Measurements from ENCODE around the gene TENM4.

Gene TENM4

DNA sequence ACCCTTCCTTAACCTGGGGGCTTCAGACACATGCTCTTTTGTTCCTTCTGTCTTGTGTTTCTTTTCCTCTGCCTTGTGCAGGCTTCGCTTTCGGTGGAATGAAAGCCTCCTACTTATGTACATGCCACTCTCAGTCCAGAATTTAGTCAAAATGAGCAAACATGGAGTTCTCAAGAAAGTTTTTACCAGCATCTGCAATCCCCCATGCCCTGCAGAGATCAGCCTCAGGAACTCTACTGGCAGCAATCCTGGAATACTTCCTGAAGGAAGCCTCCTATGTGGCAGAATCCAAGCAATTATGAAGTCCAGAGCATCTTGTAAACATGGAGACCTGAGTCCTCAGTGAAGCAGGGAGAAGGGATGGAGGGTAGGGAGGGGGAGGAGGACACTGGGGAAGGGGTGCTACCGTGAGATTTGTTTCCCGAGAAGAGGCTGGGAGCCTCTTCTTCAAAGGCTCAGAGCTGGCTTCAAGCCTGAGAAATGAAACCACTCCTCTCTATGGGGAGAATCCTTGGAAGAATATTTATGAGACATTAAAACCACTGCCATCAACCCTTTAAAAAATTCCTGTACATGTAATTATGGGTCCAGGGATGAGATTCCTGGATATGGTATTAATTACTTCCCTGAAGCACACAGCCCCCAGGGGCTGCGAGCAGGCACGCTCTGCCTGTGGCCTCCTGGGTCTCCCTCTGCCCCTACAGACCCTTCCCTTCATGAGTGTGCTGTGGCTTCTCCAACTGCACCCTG lies 58.4 kb downstream of the TENM4 start:
- no peak for DNase-seq

DNA sequence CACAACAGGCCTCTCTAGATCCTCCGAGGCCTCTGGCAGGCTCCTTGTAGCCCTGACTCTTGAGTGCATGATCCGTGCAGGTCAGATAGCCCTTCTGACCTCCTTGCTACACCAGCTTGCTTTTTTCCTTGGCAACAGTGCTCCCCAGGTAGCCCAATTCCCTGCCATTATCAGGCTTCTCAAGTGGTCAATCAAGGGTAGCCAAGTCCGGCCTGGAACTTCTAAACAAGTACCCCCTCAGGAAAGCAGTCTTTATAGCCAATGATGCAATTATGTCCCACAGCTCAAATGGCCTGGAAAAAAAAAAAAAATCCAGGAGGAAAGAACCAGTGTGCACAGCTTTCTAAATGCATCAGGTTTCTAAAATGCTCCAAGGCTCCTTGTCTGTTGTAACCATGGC lies 59.8 kb downstream of the TENM4 start:
- DNase-seq: no peak

DNA sequence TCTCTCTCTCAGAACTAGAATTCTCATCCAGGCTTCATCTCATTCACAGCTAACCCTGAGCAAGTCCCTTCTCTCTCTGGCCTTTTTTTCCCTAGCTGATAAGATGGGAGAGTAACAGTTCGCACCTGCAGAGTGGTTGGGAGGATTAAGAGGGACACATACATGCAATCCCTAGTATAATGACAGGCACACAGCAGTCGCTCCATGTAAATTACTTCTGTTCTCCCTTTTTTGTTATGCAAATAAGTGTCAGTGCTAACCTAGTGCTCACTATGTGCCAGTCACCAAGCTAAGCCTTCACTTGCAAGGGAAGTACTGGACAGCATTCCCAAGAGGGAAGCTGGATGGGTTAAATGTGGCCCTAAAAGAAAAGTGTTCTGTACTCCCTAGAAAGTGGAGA lies 63.4 kb downstream of the TENM4 start:
- no peak for DNase-seq

DNA sequence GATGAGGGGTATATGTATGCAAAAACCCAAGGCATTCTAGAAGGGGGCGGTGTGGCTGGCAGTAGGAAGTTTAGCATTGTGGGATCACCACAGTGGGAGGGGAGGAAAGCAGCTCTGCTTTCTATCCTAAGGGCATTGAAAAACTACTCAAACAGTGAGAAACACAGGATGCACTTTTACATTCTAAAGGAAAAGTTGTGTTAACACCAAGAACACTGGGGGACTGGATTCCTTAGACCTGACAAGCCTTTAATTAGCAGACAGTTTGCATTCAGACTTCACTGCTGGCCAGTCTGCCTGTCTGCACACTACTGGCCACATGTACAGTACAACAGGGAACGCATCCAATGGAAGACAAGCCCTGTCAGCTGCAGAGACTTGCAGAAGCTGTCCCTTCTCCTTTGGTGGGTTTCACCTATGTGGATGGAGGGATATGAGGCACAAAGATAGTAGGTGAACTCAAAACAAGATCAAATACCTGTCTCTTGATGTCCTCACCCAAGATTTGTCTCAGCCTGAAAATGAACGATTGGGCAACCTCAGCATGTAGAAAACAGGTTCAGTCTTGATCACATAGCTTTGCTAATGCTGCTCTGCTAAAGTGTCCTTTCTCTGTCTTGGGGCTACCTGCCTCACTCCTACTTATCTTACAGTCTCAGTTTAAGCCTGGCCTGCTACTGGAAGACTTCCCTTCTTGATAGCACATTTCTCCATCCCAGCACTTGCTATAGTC lies 64.8 kb downstream of the TENM4 start:
- no peak for DNase-seq

DNA sequence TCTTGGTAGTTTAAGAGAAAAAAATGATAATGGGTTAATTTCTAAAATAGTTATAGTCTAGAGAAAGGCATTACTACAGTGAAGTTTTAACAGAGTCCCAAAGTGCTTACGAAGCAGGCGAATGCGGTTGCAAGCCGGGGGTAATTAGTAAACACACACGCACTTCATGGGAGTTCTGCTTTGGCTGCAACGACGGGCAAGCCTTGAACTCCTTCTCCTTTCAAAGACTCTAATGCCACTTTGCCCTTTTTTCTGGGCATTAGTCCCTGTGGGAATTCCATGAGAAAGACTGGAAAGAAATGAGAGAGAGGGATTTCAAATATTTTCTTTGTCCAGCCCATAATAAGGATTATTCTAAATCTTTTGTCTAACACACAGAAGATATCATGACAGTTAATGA lies 66.1 kb downstream of the TENM4 start:
- no peak for DNase-seq

DNA sequence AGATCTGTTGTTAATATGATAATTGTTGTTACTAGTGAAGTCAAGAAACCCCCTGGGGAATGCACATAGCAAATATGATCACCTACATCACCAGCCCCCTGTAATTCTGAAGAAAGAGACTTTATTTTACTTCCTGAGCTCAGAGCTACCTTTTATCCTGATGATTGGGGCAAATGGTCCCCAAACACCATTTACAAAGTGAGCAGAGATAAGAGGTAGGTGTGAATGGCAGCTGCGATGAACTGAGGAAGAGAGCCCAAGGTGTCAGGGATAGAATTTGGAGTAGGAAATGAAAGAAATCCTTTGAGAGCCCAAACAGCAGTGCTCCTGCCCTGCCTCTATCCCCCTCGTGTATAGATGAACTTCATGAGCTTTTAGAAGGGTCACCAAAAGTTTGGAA lies 69.1 kb downstream of the TENM4 start:
- no peak for DNase-seq

DNA sequence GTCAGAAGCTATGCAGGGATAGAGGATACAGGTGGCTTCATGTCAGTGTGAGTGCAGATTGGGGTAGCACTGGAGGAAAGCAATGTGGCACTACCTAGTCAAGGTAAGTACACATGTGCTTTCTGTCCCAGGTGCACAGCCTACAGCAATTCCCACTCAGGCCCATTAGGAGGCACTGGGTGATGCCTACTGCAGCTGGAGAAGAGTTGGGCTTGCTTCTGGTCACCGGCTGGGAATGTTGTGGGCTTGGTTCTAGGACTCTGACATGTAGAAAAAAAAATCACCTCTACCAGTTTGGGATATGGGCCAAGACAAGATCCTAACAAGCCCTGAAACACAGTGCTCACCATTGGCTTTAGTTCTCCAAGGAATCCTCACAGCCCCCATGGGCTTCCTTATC lies 69.7 kb downstream of the TENM4 start:
- DNase-seq: no peak

DNA sequence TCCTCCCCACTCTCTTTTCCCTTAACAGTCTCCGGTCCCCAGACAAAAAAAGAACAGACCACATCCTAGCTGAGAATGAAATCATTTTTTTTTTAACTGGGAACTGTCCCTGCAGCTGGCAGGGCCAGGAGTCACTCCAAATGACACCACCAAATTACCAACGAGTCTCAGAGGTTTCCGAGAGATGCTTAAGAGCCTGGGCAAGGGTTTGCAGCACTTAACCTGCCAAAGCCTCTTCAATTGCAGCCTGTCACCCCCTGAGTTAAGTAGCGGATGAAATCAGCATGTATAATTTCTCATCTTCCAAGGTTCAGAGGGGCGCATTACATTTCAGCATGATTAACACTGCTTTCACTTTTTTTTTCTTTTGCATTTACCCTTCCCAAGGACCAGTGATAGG lies 71.8 kb downstream of the TENM4 start:
- no peak for DNase-seq

DNA sequence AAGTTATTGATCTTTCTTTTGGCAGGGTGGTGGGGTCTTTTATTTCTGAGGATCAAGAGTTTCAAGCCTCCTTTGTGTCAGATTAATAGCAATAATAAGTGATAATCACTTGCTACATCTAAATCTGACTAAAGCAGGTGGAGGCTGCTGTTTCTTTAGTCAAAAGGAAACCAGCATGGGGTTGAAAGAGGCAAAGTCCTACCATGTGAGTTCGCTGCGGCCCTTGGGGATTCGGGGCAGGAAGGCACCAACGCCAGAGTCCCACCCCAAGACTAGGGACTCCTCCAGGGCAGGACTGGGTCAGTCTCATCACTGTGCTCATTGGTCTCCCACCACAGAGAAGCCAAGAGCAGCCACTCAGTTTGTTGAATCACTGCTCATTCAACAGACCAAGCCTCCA lies 73.0 kb downstream of the TENM4 start:
- no peak for DNase-seq

DNA sequence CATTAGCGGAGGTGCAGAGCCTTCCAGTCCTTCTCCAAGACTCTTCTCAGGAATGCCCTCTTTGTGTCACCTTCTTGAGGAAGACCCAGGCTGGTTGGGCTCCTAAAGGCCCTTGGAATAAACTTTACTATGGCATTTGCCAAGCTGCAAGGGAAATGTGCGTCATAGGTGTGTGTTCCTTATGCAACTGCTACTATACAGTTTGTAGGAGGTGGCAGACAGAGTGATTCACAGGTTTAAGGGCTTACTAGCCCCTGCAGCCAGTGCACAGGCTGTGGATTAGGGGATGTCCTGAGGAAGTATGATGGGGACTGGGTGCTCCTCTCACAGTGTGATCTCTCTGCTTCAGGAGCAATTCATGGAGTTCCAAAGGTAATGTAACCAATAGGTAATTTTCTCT lies 74.6 kb downstream of the TENM4 start:
- no peak for DNase-seq

DNA sequence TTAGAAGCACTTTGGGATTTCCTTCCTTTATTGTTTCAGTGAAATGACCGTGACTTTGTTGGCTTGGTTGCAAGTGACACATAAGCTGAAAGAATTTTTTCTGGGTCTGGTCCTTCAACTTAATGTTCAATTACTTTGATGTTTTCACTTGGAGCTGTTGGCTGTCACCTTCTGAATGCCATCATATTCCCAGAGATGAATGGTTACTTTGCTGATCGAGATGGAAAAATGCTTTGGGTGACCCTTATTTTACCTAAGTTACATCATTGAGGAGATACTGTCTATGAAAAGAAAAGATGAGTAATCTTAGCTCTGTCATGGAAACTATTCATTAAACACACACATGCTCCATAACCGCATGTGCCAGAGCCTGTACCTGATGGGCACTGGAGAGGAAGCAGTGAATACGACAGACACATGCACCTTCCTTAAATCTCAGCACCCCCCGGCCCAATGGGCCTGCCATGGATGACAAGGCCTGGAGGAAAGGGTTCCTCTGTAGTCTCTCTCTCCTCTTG lies 76.9 kb downstream of the TENM4 start:
- no peak for DNase-seq

DNA sequence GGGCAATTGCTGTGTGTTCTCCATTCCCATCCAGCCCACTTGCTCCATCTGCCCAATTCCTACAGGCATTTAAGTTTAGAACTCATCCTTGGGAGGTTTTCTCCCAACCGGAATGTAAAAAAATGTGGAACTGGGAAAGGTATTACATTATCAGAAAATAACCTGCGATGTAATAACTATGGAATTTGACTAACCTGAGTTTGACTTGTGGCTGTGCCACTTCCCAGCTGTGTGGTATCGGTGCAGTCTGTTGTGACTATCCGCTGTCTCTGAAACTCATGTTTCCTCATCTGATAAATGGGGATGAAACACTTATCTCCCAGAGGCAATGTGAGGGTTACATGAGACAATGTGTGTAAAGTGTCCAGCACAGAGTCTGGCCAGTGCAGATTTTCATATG lies 77.6 kb downstream of the TENM4 start:
- no peak for DNase-seq

DNA sequence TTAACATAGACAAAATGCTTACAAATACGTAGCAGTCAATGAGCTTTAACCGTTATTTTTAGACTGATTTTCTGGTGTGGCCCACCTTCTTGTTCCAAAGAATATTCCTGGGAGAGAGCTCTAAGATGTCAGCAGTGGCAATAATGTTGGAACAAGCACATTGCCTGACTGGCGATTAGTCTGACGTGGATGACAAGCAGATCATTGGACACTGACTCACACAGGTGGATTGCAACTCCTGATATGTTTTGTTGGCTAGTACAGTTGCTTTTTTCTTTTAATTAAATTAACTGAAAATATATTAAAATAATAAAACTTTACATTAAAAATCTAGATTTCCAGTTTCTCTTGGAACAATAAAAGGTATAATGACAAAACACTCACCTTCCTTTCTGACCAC lies 78.0 kb downstream of the TENM4 start:
- no peak for DNase-seq

DNA sequence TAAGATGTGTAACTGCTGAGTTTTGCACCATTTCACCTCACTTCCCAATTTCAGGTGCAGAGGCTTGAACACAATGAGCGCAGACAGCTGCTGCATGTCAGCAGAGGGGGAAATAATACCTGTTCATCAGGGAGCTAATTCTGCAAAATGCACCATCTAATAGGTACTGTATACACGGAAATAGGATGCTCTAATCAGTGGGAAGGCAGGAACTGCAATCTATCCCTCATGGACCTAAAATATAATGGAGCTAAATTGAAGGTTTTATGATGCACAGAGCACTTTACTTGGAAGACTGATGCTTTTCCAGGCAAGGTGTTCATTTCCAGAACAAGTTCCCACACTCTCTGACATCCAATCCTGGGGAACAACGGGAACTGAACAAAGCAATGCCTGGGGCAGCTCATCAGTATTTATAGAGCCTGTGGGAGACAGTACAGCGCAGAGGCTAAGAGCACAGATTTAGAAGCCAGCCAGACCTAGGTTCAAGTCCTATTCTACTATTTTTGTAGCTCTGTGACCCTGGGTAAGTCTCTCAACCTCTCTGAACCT lies 78.5 kb downstream of the TENM4 start:
- DNase-seq: no peak

DNA sequence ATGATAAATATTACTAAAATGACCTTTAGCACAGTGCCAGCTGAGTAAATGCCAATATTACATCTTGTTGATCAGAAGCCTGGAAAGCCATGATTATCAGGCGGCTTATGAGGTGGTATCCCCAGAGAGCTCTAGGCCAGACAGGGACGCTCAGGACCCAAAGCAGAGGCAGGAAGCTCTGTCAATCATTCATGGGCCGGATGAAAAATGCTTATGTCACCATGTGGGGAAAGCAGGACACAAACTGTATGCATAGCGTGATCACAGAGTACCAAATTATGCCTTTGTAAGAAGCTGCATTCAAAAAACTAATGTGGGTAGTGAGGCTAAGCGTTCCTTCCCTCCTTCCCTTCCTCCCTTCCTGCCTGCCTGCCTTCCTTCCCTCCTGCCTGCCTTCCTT lies 82.6 kb downstream of the TENM4 start:
- no peak for DNase-seq

DNA sequence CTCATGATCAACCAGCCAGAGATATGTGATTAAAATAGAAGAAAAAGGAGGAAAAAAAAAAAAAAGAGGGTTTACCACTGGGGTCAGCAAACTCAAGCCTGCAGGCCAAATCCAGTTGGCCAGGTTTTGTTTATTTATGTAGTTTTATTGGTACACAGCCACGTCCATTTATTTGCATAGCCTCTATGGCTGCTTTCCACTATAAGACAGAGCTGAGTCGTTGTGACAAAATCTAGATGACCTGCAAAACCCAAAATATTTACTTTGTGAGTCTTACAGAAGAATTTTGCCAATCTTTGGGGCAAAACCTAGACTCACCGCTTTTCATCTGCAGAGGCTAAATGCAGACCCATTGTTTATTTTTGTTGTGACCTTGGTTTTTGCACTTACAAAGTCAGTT lies 87.1 kb downstream of the TENM4 start:
- no peak for DNase-seq

DNA sequence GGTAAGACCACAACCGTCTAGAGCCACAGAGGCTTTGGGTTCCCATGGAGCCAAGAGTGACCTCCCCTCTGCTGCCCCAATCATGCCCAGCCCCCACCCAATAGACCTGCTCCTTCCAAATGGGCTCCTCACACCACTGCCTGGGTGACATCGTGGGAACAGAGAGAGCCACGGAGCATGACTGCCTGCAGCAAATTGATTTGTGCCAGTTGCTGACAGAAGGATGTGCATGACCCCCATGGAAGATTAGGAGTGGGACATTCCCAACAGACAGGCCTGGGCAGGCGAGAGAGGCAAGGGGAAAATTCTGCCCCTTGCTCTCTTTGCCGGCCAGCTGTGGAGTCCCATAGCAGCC lies 88.5 kb downstream of the TENM4 start:
- DNase-seq: no peak

DNA sequence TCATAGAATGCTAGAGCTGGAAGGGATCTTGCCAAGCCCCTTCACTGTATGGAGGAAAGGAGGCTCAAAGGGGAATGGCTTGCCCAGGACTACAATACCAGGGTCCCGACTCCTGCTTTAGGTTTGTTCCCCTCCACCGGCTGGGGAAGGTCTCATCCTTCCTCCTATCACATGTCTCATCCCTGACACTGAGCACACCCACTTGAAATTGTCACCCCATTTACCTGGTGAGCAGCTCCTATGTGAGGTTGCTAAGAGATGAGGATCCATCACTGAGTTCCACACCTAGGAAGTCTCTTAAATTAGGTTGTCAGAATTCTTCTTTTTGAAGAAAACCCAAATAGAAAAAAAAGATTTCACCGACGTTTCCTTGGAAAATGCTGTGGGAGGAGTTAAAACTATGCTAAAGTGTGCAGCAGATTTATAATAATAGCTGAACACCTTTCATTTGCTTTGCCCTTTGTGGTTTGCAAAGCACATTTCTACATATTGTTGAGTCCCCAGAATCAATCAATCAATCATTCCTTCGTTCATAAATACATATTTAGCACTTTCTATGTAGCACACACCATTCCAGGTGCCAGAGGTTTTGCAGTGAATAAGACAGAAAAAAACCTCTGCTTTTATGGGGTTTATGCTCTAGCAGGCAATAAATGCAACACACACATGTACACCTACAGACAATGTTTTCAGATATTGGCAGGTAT lies 91.7 kb downstream of the TENM4 start:
- no peak for DNase-seq

DNA sequence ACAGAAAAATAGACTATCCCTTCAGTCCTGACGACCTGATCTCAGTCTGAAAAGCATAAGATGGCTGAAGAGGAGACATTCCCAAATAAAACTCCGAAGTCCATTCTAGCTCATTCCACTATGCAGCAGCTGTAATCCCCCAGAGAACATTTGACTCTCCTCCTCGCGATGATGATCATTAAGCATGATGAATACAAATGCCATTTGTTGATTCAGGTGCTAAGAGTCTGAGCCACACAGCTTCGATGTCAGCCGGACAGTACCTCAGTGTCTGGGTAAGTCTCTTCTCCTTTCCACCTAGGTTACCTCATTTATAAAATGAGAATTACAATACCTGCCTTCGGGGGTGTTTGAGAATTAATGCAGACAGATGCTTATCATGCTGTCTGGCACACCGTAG lies 94.8 kb downstream of the TENM4 start:
- DNase-seq: no peak

DNA sequence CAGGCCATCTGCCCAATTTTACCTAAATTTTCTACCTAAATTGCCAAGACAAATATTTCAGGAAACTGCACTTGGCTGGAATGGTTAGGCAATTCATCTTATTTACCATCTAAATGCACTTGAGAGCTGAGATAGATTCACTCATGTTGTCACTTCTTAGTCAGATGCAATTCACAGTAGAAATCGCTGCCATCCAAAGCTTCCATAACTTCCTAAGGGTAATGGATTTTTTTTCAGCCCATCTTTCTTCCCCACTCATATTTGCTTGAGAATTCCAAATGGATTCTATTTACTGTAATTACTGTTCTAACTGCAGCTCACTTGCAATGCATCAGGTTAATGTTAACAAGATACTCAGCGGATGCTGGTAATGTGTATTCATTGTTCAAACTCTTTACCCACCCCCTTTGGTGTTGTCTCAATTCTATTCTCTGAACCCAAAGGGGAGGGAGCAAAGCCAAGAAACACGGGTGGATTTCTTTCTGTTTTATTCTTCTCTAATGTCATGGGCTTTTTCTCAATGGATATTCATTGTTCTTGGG lies 96.0 kb downstream of the TENM4 start:
- no peak for DNase-seq

DNA sequence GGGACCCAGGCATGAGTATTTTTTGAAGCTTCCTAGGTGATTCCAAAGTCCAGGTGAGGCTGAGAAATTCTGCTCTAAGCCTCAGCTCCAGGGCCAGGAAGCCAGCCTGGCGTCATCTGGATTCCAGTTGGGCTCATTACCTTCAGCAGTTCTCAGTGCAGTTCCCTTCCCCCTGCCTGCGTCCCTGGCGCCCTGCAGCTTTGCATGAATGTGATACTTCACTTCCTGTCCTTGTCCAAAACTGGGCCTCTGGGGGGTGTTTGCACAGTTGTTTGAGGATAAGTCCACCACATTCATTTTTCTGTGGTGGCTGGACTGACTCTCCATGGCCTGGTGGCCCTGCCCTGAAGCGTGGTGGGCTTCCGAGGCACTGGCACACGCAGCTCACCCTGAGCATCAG lies 98.1 kb downstream of the TENM4 start:
- no peak for DNase-seq

DNA sequence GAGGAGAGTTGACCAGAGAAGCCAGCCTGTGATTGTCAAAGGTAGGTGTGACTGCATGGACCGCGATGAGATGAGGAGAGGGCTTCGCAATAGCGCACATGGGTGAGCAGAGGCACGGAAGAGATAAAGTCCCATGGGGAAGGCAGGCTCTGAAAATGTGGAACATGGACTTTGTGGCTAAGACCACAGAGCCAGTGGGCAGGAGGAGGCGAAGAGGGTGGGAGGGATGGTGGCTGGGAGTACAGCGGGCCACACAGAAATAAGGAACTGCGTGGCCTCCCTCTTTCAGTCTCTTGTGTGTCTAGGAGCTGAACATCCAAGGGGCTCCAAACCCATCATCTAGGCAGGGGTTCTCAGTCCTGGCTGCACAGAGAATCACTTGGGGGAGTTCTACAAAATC lies 98.6 kb downstream of the TENM4 start:
- DNase-seq: no peak

DNA sequence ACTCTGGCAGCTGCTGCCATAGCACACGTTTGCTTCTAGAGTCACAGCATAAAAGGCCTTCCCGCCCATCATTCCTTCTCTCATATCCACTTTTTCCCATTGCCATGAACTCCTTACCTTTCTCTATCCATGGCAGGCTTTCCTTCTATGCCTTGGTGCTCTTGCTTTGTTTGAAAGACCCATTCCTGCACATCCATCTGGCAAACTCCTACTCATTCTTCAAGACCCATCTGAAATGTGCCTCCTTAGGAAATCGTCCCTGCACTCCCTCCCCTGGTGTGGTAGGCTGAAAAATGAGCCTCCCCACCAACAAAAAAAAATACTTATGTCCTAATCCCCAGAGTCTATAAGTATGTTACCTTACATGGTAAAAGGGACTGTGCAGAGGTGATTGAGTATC lies 100.3 kb downstream of the TENM4 start:
- DNase-seq: no peak
